Measurements from ENCODE around the gene NXN.
"Not testable (repeated sequence)": the region's sequence is repeated elsewhere in the genome, so short reads cannot be mapped to it uniquely, and the experiment has no call there.

The NXN gene

DNA sequence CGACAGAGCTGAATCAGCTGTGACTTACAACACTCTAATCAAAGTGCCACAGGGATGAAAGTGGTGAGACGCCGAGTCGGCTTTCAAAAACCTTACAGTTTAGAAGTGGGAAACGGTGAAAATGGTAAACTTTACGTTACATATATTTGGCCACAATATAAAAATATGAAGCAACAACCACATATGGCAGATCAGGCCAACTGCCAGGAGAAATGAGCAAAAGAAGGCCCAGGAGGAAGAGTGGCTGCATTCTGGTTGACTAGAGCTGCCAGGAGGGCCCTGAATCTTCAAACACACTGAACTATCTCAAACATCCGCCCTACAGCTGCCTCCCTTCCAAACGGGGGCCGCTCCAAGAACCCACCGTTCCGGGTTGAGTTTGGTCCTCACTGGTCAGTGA is 141.1 kb downstream of the NXN start:
- DNase-seq (ENCODE audit: low read depth) = no peak
- H3K4me3 ChIP-seq (ENCODE audit: low read depth, low read length) = no peak overlapping the region
- TF ChIP-seq, protein P1, sequence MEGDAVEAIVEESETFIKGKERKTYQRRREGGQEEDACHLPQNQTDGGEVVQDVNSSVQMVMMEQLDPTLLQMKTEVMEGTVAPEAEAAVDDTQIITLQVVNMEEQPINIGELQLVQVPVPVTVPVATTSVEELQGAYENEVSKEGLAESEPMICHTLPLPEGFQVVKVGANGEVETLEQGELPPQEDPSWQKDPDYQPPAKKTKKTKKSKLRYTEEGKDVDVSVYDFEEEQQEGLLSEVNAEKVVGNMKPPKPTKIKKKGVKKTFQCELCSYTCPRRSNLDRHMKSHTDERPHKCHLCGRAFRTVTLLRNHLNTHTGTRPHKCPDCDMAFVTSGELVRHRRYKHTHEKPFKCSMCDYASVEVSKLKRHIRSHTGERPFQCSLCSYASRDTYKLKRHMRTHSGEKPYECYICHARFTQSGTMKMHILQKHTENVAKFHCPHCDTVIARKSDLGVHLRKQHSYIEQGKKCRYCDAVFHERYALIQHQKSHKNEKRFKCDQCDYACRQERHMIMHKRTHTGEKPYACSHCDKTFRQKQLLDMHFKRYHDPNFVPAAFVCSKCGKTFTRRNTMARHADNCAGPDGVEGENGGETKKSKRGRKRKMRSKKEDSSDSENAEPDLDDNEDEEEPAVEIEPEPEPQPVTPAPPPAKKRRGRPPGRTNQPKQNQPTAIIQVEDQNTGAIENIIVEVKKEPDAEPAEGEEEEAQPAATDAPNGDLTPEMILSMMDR (IDR thresholded peaks at IDR 0.05; ENCODE audit: low read depth, low read length, missing control alignments) = no peak

DNA sequence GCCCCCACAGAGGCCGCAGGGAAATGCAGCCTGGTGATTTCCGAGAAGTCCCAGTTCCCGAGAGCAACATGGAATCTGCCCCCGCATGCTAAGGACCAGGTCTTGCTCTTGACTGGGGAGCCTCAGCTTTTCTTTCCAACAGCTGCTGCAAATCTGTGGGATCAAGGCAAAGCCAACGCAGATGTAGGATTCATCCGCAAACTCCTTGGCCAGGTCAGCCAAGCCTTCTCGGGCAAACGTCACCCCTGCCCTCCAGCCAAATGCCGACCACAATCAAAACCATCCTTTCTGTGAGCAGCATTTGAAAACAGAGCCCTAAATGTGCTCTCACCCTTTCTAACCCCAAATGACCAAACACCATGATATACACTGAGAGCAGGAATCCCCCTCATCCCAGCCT is 143.4 kb downstream of the NXN start:
- DNase-seq (ENCODE audit: low read depth) = no peak
- H3K4me3 ChIP-seq (ENCODE audit: low read depth, low read length) = no peak overlapping the region
- TF ChIP-seq, protein P1 (IDR thresholded peaks at IDR 0.05; ENCODE audit: low read depth, low read length, missing control alignments) = no peak

DNA sequence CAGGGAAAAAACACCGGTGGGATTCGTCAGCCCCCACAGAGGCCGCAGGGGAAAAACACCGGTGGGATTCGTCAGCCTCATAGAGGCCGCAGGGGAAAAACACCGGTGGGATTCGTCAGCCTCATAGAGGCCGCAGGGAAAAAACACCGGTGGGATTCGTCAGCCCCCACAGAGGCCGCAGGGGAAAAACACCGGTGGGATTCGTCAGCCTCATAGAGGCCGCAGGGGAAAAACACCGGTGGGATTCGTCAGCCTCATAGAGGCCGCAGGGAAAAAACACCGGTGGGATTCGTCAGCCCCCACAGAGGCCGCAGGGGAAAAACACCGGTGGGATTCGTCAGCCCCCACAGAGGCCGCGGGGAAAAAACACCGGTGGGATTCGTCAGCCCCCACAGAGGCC is 143.9 kb downstream of the NXN start:
- H3K4me3 ChIP-seq (ENCODE audit: low read depth, low read length); DNase-seq (ENCODE audit: low read depth): not testable (repeated sequence)

DNA sequence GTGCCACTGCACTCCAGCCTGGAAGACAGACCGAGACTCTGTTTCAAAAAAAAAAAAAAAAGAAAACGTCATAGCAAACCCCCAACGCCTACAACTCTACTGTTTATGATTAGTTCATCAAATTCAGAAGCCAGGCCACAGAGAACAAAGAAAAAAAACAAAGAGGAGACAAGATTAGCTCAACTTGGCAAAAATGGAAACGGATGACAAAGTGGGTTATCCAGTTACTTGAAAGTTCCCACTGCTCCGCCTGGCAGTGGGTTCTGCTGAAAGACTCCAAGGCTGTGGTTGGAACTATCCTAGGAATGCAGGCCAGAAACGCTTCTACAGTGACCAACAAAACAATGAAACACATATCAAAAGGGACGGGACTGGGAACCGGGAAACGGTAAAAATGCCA is 144.3 kb downstream of the NXN start:
- no peak for DNase-seq (ENCODE audit: low read depth)
- TF ChIP-seq, protein P1 (IDR thresholded peaks at IDR 0.05; ENCODE audit: low read depth, low read length, missing control alignments) = no peak
- no peak overlapping the region for H3K4me3 ChIP-seq (ENCODE audit: low read depth, low read length)

DNA sequence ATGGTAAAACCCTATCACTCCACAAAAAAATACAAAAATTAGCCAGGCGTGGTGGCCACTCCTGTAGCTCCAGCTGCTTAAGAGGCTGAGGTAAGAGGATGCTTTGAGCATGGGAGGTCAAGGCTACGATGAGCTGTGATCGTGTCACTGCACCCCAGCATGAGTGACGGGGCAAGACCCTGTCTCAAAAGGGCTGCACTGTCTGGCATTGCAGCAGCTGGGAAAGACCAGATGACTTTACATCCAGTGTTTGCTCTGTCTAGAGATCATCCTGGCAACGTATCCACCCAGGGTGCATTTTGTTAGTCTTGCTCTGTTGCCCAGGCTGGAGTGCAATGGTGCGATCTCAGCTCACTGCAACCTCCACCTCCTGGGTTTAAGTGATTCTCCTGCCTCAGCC is 145.4 kb downstream of the NXN start:
- TF ChIP-seq, protein P1 (IDR thresholded peaks at IDR 0.05; ENCODE audit: low read depth, low read length, missing control alignments) = no peak
- no peak for DNase-seq (ENCODE audit: low read depth)

DNA sequence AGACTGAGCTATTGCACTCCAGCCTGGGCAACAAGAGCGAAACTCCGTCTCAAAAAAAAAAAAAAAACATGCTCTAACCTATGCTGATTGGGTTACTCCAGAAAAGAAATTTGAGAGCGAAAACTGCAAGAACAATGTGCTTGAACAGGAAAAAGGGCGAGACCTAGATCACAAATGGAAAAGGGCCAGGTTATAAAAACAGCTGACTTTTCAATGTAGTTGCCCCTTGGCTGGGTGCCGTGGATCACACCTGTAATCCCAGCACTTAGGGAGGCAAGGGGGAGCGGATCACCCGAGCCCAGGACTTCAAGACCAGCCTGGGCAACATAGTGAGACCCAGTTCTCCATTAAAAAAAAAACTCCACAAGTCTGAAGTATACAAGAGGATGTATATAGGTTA is 148.6 kb downstream of the NXN start:
- no peak overlapping the region for H3K4me3 ChIP-seq (ENCODE audit: low read depth, low read length)
- TF ChIP-seq, protein P1 (IDR thresholded peaks at IDR 0.05; ENCODE audit: low read depth, low read length, missing control alignments) = no peak
- no peak for DNase-seq (ENCODE audit: low read depth)

More for the DNA sequence above, 145.4 kb downstream of the NXN start:
- H3K4me3 ChIP-seq (ENCODE audit: low read depth, low read length) = no peak overlapping the region

DNA sequence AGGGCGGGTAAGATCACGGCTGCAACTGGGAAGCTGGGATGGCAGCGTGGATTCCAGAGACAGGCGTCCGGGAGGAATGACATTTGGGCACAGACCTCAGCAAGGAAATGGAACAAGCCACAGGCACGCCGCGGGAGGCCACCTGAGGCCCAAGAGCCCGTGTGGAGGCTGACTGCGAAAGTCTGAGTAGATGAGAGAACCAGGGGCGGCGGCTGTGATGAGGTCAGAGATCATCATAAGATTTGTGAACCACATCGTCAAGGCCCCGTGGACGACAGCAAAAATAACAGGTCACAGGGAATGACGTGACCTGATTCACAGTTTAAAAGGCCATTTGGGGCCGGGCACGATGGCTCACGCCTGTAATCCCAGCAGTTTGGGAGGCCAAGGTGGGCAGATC is 149.2 kb downstream of the NXN start:
- TF ChIP-seq, protein P1 (IDR thresholded peaks at IDR 0.05; ENCODE audit: low read depth, low read length, missing control alignments) = no peak
- no peak overlapping the region for H3K4me3 ChIP-seq (ENCODE audit: low read depth, low read length)
- DNase-seq (ENCODE audit: low read depth) = no peak

DNA sequence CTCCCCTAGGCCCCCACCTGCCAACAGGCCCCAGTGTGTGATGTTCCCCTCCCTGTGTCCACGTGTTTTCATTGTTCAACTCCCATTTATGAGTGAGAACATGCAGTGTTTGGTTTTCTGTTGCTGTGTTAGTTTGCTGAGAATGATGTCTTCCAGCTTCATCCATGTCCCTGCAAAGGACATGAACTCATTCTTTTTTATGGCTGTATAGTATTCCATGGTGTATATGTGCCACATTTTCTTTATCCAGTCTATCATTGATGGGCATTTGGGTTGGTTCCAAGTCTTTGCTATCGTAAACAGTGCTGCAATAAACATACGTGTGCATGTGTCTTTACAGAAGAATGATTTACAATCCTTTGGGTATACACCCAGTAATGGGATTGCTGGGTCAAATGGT is 150.0 kb downstream of the NXN start:
- not testable (repeated sequence) for H3K4me3 ChIP-seq (ENCODE audit: low read depth, low read length)

More for the DNA sequence above, 150.0 kb downstream of the NXN start:
- not testable (repeated sequence) for DNase-seq (ENCODE audit: low read depth)

Data from GM12864 (cell line).